HCT116 (cell line): ENCODE data around the gene TIMM21.

Source experiments
- CEBPB ChIP-seq: IDR thresholded peaks from 2 replicates; pipeline ENCODE4 v1.6.1; 2012; ENCODE audit warnings: low read depth
- CTCF ChIP-seq, 3 experiments: fragments of 200-600 bp in 1 of 3; sonication (generic) in 1 of 3; IDR thresholded peaks in 2 of 3; conservative IDR thresholded peaks in 1 of 3; 2 replicates each; pipeline ENCODE4 v1.5.1; 2012 to 2017; ENCODE audit warnings: low read depth in 2 of 3, low read length in 2 of 3, antibody characterized with exemption in 1 of 3, borderline replicate concordance in 1 of 3, control low read depth in 1 of 3, mild to moderate bottlenecking in 1 of 3, mixed read lengths in 1 of 3, mixed run types in 1 of 3, moderate library complexity in 1 of 3; ENCODE audit not compliant: insufficient read depth in 1 of 3
- EGR1 ChIP-seq: IDR thresholded peaks from 2 replicates; pipeline ENCODE4 v1.6.1; 2012; ENCODE audit warnings: low read depth
- EZH2 ChIP-seq: fragments of 200-600 bp; sonication (generic); IDR thresholded peaks from 2 replicates; pipeline ENCODE4 v1.6.1; 2017; ENCODE audit warnings: antibody characterized with exemption, mixed run types
- EZH2phosphoT487 ChIP-seq: fragments of 200-600 bp; IDR thresholded peaks from 2 replicates; pipeline ENCODE4 v1.6.1; 2018; ENCODE audit warnings: antibody characterized with exemption, borderline replicate concordance
- JUND ChIP-seq: IDR thresholded peaks from 2 replicates; pipeline ENCODE4 v1.6.1; 2012
- POLR2A ChIP-seq: IDR thresholded peaks from 2 replicates; pipeline ENCODE4 v1.7.0; 2011; ENCODE audit warnings: borderline replicate concordance; ENCODE audit not compliant: insufficient read depth, insufficient read length; ENCODE audit errors: extremely low read depth
- POLR2AphosphoS5 ChIP-seq: IDR thresholded peaks from 2 replicates; pipeline ENCODE4 v1.6.1; 2011; ENCODE audit warnings: mild to moderate bottlenecking, low read depth, low read length, moderate library complexity
- SIN3A ChIP-seq: IDR thresholded peaks from 2 replicates; pipeline ENCODE4 v1.6.1; 2012; ENCODE audit warnings: low read depth
- SP1 ChIP-seq: IDR thresholded peaks from 2 replicates; pipeline ENCODE4 v1.6.1; 2012; ENCODE audit warnings: low read depth
- TF ChIP-seq, protein P1 (sequence below): IDR thresholded peaks from 2 replicates; pipeline ENCODE4 v1.6.1; 2012
- TF ChIP-seq, protein P2 (sequence below): IDR thresholded peaks from 2 replicates; pipeline ENCODE4 v1.6.1; 2012; ENCODE audit warnings: low read depth
- TF ChIP-seq, protein P3 (sequence below): IDR thresholded peaks from 2 replicates; pipeline ENCODE4 v1.6.1; 2011; ENCODE audit warnings: mild to moderate bottlenecking, low read length, moderate library complexity; ENCODE audit not compliant: insufficient replicate concordance; ENCODE audit errors: extremely low read depth

DNA sequence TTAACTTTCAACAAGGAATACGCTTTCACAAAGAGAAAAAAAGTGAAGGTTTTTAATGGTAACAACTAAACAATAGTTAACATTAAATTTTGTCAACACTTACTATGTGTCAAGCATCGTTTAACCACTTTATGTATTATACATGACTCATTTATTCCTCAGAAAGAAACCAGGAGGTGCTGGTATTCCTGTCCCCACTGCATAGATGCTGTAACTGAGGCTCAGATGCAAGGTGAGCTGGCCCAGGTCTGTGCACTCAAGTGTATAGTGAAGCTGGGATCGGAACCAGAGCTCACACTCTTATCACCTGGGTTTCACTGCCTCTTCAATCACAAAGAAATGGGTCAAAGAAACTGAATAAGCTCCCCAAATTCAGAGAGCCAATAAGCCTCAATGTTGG is 17.2 kb upstream of the TIMM21 start:
- TF ChIP-seq CTCF (IDR thresholded peaks at IDR 0.05 in 2 of 3, conservative IDR thresholded peaks at IDR 0.05 in 1 of 3; ENCODE audit: borderline replicate concordance in 1 of 3, insufficient read depth in 1 of 3, low read depth in 2 of 3, low read length in 2 of 3) (no peak), SIN3A (no peak), EZH2 (no peak), EZH2phosphoT487 (no peak), JUND (no peak), EGR1 (no peak), POLR2A (no peak), SP1 (no peak), CEBPB (no peak), POLR2AphosphoS5 (no peak)
- TF ChIP-seq, protein P1, sequence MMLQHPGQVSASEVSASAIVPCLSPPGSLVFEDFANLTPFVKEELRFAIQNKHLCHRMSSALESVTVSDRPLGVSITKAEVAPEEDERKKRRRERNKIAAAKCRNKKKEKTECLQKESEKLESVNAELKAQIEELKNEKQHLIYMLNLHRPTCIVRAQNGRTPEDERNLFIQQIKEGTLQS: no peak
- TF ChIP-seq, protein P2, sequence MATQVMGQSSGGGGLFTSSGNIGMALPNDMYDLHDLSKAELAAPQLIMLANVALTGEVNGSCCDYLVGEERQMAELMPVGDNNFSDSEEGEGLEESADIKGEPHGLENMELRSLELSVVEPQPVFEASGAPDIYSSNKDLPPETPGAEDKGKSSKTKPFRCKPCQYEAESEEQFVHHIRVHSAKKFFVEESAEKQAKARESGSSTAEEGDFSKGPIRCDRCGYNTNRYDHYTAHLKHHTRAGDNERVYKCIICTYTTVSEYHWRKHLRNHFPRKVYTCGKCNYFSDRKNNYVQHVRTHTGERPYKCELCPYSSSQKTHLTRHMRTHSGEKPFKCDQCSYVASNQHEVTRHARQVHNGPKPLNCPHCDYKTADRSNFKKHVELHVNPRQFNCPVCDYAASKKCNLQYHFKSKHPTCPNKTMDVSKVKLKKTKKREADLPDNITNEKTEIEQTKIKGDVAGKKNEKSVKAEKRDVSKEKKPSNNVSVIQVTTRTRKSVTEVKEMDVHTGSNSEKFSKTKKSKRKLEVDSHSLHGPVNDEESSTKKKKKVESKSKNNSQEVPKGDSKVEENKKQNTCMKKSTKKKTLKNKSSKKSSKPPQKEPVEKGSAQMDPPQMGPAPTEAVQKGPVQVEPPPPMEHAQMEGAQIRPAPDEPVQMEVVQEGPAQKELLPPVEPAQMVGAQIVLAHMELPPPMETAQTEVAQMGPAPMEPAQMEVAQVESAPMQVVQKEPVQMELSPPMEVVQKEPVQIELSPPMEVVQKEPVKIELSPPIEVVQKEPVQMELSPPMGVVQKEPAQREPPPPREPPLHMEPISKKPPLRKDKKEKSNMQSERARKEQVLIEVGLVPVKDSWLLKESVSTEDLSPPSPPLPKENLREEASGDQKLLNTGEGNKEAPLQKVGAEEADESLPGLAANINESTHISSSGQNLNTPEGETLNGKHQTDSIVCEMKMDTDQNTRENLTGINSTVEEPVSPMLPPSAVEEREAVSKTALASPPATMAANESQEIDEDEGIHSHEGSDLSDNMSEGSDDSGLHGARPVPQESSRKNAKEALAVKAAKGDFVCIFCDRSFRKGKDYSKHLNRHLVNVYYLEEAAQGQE: no peak
- TF ChIP-seq, protein P3, sequence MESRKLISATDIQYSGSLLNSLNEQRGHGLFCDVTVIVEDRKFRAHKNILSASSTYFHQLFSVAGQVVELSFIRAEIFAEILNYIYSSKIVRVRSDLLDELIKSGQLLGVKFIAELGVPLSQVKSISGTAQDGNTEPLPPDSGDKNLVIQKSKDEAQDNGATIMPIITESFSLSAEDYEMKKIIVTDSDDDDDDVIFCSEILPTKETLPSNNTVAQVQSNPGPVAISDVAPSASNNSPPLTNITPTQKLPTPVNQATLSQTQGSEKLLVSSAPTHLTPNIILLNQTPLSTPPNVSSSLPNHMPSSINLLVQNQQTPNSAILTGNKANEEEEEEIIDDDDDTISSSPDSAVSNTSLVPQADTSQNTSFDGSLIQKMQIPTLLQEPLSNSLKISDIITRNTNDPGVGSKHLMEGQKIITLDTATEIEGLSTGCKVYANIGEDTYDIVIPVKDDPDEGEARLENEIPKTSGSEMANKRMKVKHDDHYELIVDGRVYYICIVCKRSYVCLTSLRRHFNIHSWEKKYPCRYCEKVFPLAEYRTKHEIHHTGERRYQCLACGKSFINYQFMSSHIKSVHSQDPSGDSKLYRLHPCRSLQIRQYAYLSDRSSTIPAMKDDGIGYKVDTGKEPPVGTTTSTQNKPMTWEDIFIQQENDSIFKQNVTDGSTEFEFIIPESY: no peak
